Hematopoietic multipotent progenitor cell treated with erythropoietin and hydrocortisone succinate and interleukin-3 and kit ligand, for 4 days (in vitro differentiated cells): ENCODE results near the gene KLHL17.
A peak's percentile ranks its signal among the peaks of the same experiment; 100 is the strongest.
"Not testable (repeated sequence)": the region's sequence is repeated elsewhere in the genome, so short reads cannot be mapped to it uniquely, and the experiment has no call there.

Source experiments
- DNase-seq: peaks from one replicate; pipeline ENCODE4 v3.0.0-alpha.2; 2015

The KLHL17 gene

GRCh38 chr1:970242-970972 is 10.0 kb downstream of the KLHL17 start:
- DNase-seq, result no peak

- no peak for DNase-seq
Observed at GRCh38 chr1:970973-971730, 10.8 kb downstream of the KLHL17 start.

- no peak for DNase-seq
Observed at GRCh38 chr1:971751-972506, 11.5 kb downstream of the KLHL17 start.

GRCh38 chr1:972726-973458 is 12.5 kb downstream of the KLHL17 start:
- DNase-seq, result no peak

- no peak for DNase-seq
Observed at GRCh38 chr1:973459-974292, 13.3 kb downstream of the KLHL17 start.

- no peak for DNase-seq
Observed at GRCh38 chr1:974293-974640, 13.9 kb downstream of the KLHL17 start.

GRCh38 chr1:974687-975328 is 14.4 kb downstream of the KLHL17 start:
- no peak for DNase-seq

GRCh38 chr1:975365-975764 is 15.0 kb downstream of the KLHL17 start:
- DNase-seq, result no peak

- DNase-seq, result peak; percentile 78
Observed at GRCh38 chr1:975896-976683, 15.7 kb downstream of the KLHL17 start.

- DNase-seq, result not testable (repeated sequence)
Observed at GRCh38 chr1:976791-977190, 16.4 kb downstream of the KLHL17 start.

- no peak for DNase-seq
Observed at GRCh38 chr1:978069-978834, 17.9 kb downstream of the KLHL17 start.

GRCh38 chr1:978835-979743 is 18.7 kb downstream of the KLHL17 start:
- no peak for DNase-seq

GRCh38 chr1:979744-980072 is 19.3 kb downstream of the KLHL17 start:
- no peak for DNase-seq

- no peak for DNase-seq
Observed at GRCh38 chr1:980137-980571, 19.8 kb downstream of the KLHL17 start.

GRCh38 chr1:980602-981395 is 20.4 kb downstream of the KLHL17 start:
- no peak for DNase-seq

- DNase-seq, result no peak
Observed at GRCh38 chr1:981491-981954, 21.1 kb downstream of the KLHL17 start.

- DNase-seq, result no peak
Observed at GRCh38 chr1:981955-982558, 21.7 kb downstream of the KLHL17 start, which contains the start of gene PERM1. PERM1 (minus strand) TSS chr1:982093; CDS start chr1:981029, 1,064 bp downstream.
